Kidney epithelial cell (primary cell): ENCODE measurements around the gene ERCC6. TPM values are rescaled to one million over a fixed set of nuclear protein-coding genes. Genes with fewer than 3 reads are reported as not detected.

Experiments
- DNase-seq: peaks from one replicate; pipeline ENCODE4 v3.0.0-alpha.2; 2010; ENCODE audit warnings: low read depth
- H3K27me3 ChIP-seq: 2 replicates; pipeline ENCODE4 v1.6.0; 2011; ENCODE audit warnings: low read length; ENCODE audit not compliant: control insufficient read depth, insufficient read depth
- H3K36me3 ChIP-seq: 2 replicates; pipeline ENCODE4 v1.5.1; 2011; ENCODE audit warnings: low read length; ENCODE audit not compliant: control insufficient read depth, insufficient read depth
- H3K4me3 ChIP-seq: 2 replicates; pipeline ENCODE4 v1.5.1; 2011; ENCODE audit warnings: low read depth, mild to moderate bottlenecking, control low read depth, low read length
- CTCF ChIP-seq: IDR thresholded peaks from 2 replicates; pipeline ENCODE4 v1.5.1; 2011; ENCODE audit warnings: mild to moderate bottlenecking, moderate library complexity, low read length, control low read depth, inconsistent platforms; ENCODE audit not compliant: insufficient read depth, poor library complexity, severe bottlenecking
- total RNA-seq: library from RNA; depleted of rRNA; stranded (reverse); fragments of >200 nt; gene quantifications from 2 replicates; pipeline ENCODE4 v1.2.3, GENCODE V29; 2015

ERCC6 gene
- total RNA-seq, 1 donor from 2014 or later = 7.3 TPM

GRCh38 chr10:49499305-49499851 is 39.5 kb downstream of the ERCC6 start:
- DNase-seq = no peak
- Histone ChIP-seq H3K27me3 (no peaks in the 10 kb centered on the region), H3K36me3 (no peaks in the 10 kb centered on the region), H3K4me3 (no peak overlapping the region)
- no peak for TF ChIP-seq CTCF

GRCh38 chr10:49498425-49498824 is 40.5 kb downstream of the ERCC6 start:
- no peaks in the 10 kb centered on the region for H3K36me3 ChIP-seq
- DNase-seq = no peak
- no peak overlapping the region for H3K4me3 ChIP-seq
- no peaks in the 10 kb centered on the region for H3K27me3 ChIP-seq
- no peak for TF ChIP-seq CTCF

GRCh38 chr10:49497358-49497757 is 41.6 kb downstream of the ERCC6 start:
- no peak for TF ChIP-seq CTCF
- H3K36me3 ChIP-seq = no peaks in the 10 kb centered on the region
- no peak for DNase-seq
- H3K4me3 ChIP-seq = no peak overlapping the region
- no peaks in the 10 kb centered on the region for H3K27me3 ChIP-seq

- Histone ChIP-seq H3K36me3 (no peaks in the 10 kb centered on the region), H3K4me3 (no peak overlapping the region), H3K27me3 (no peaks in the 10 kb centered on the region)
- DNase-seq = no peak
- TF ChIP-seq CTCF = no peak
These were observed 50.7 kb downstream of the ERCC6 start for GRCh38 chr10:49488056-49488717.

GRCh38 chr10:49486738-49487137 is 52.2 kb downstream of the ERCC6 start:
- no peak for TF ChIP-seq CTCF
- no peak for DNase-seq
- H3K36me3 ChIP-seq = no peaks in the 10 kb centered on the region
- H3K4me3 ChIP-seq = no peak overlapping the region
- H3K27me3 ChIP-seq = no peaks in the 10 kb centered on the region

- Histone ChIP-seq H3K4me3 (no peak overlapping the region), H3K36me3 (no peaks in the 10 kb centered on the region), H3K27me3 (no peaks in the 10 kb centered on the region)
- TF ChIP-seq CTCF = no peak
- DNase-seq = no peak
These were observed 52.9 kb downstream of the ERCC6 start for GRCh38 chr10:49486009-49486408.
